CD14-positive monocyte (primary cell): ENCODE measurements around the gene HERPUD1. TPM values are rescaled to one million over a fixed set of nuclear protein-coding genes. Genes with fewer than 3 reads are reported as not detected.

Experiments
- DNase-seq, 3 donors: peaks; one replicate each; pipeline ENCODE4 v3.0.0-alpha.2; 2011 to 2022
- H2AFZ ChIP-seq: 2 replicates; pipeline ENCODE4 v1.6.0; 2012; ENCODE audit warnings: mild to moderate bottlenecking, low read depth, low read length, inconsistent platforms; ENCODE audit not compliant: insufficient read depth, poor library complexity, severe bottlenecking
- H3K27ac ChIP-seq, 2 donors: 1 replicate in 1 of 2; 2 replicates in 1 of 2; pipeline ENCODE4 v1.5.1; 2012 to 2013; ENCODE audit warnings: low read length in 2 of 2, control low read depth in 1 of 2, inconsistent platforms in 1 of 2, low read depth in 1 of 2, mild to moderate bottlenecking in 1 of 2
- H3K27me3 ChIP-seq, 2 donors: one replicate each; pipeline versions ENCODE4 v1.6.0 to v1.6.1; 2011 to 2013; ENCODE audit warnings: low read length in 2 of 2; ENCODE audit not compliant: control insufficient read depth in 2 of 2, insufficient read depth in 2 of 2
- H3K36me3 ChIP-seq, 2 donors: replicated peaks in 1 of 2; 1 replicate in 1 of 2; 2 replicates in 1 of 2; pipeline versions ENCODE4 v1.5.1 to v1.6.1; 2012 to 2013; ENCODE audit warnings: low read length in 2 of 2, control low read depth in 1 of 2, inconsistent platforms in 1 of 2, mild to moderate bottlenecking in 1 of 2; ENCODE audit not compliant: insufficient read depth in 2 of 2, control insufficient read depth in 1 of 2
- H3K4me1 ChIP-seq, 2 donors: 1 replicate in 1 of 2; 2 replicates in 1 of 2; pipeline versions ENCODE4 v1.5.1 to v1.6.1; 2012 to 2013; ENCODE audit warnings: low read length in 2 of 2, control low read depth in 1 of 2, inconsistent platforms in 1 of 2, mild to moderate bottlenecking in 1 of 2, moderate library complexity in 1 of 2; ENCODE audit not compliant: insufficient read depth in 2 of 2, control insufficient read depth in 1 of 2
- H3K4me2 ChIP-seq: replicated peaks from 2 replicates; pipeline ENCODE3; 2012; ENCODE audit warnings: low read length, moderate library complexity, mild to moderate bottlenecking; ENCODE audit not compliant: poor library complexity, severe bottlenecking; ENCODE audit errors: extremely low read depth
- H3K4me3 ChIP-seq, 3 experiments: fragments of 200-600 bp in 1 of 3; sonication (generic) in 1 of 3; replicated peaks in 1 of 3; 1 replicate in 2 of 3; 2 replicates in 1 of 3; pipeline ENCODE4 v1.5.1; 2011 to 2013; ENCODE audit warnings: low read length in 3 of 3, mild to moderate bottlenecking in 3 of 3, control low read depth in 2 of 3, low read depth in 2 of 3, inconsistent platforms in 1 of 3, moderate library complexity in 1 of 3
- H3K79me2 ChIP-seq: 2 replicates; pipeline ENCODE4 v1.6.0; 2012; ENCODE audit warnings: mild to moderate bottlenecking, control low read depth, inconsistent platforms, low read length, moderate library complexity; ENCODE audit not compliant: insufficient read depth
- H3K9ac ChIP-seq: 2 replicates; pipeline ENCODE4 v1.6.0; 2017; ENCODE audit warnings: low read length, mild to moderate bottlenecking; ENCODE audit not compliant: insufficient read depth, poor library complexity, severe bottlenecking
- H3K9me3 ChIP-seq, 2 donors: replicated peaks in 1 of 2; 1 replicate in 1 of 2; 2 replicates in 1 of 2; pipeline versions ENCODE4 v1.5.1 to v1.6.1; 2012 to 2013; ENCODE audit warnings: low read length in 2 of 2, control low read depth in 1 of 2; ENCODE audit not compliant: control insufficient read depth in 1 of 2, insufficient read depth in 1 of 2
- H4K20me1 ChIP-seq: 2 replicates; pipeline ENCODE4 v1.6.0; 2012; ENCODE audit warnings: mild to moderate bottlenecking, low read length, control low read depth, moderate library complexity; ENCODE audit not compliant: insufficient read depth
- H3K27ac Mint-ChIP-seq, 7 donors: one replicate each; pipeline ENCODE4 v1.8.0; 2020; ENCODE audit warnings: mild to moderate bottlenecking in 7 of 7, mixed read lengths in 7 of 7, moderate library complexity in 6 of 7, inconsistent platforms in 2 of 7
- H3K27me3 Mint-ChIP-seq, 3 donors: one replicate each; pipeline ENCODE4 v1.8.0; 2021 to 2022; ENCODE audit warnings: low read depth in 3 of 3, mild to moderate bottlenecking in 3 of 3, mixed read lengths in 3 of 3, moderate library complexity in 3 of 3, inconsistent platforms in 1 of 3
- H3K36me3 Mint-ChIP-seq, 2 donors: one replicate each; pipeline ENCODE4 v1.8.0; 2020; ENCODE audit warnings: mixed read lengths in 2 of 2, inconsistent platforms in 1 of 2, mild to moderate bottlenecking in 1 of 2
- H3K4me1 Mint-ChIP-seq: one replicate; pipeline ENCODE4 v1.8.0; 2020; ENCODE audit warnings: mild to moderate bottlenecking, mixed read lengths
- H3K4me3 Mint-ChIP-seq, 2 donors: one replicate each; pipeline ENCODE4 v1.8.0; 2020; ENCODE audit warnings: mild to moderate bottlenecking in 2 of 2, mixed read lengths in 2 of 2, moderate library complexity in 1 of 2
- H3K9me3 Mint-ChIP-seq, 7 donors: one replicate each; pipeline ENCODE4 v1.8.0; 2020 to 2022; ENCODE audit warnings: mixed read lengths in 7 of 7, mild to moderate bottlenecking in 6 of 7, moderate library complexity in 6 of 7, inconsistent platforms in 2 of 7
- CTCF ChIP-seq: fragments of 200-600 bp; IDR thresholded peaks from one replicate; pipeline ENCODE4 v1.8.0; 2022; ENCODE audit warnings: antibody characterized with exemption, mild to moderate bottlenecking
- WGBS: methylation state at CpG from one replicate; pipeline ENCODE4 v1.1.5; 2013; ENCODE audit warnings: missing lambda C conversion rate; ENCODE audit not compliant: insufficient coverage; 5-methylcytosine and 5-hydroxymethylcytosine counted together
- intact Hi-C, 2 donors: fragments of 100-400 bp; cut with micrococcal nuclease; formaldehyde crosslinking; loops; one replicate each; pipeline versions ENCODE4 v1.15.0 to v1.15.1; 2023
- polyA plus RNA-seq, 3 donors: library from polyadenylated mRNA; depleted of rRNA in 1 of 3; unstranded in 2 of 3; stranded (reverse) in 1 of 3; fragments of 300-500 nt in 2 of 3; fragments of >200 nt in 1 of 3; fragmentation: Illumina TruSeq in 2 of 3; gene quantifications; 1 replicate in 2 of 3; 2 replicates in 1 of 3; pipeline ENCODE4 v1.2.3, GENCODE V29; 2012 to 2021

HERPUD1 gene
- polyA plus RNA-seq, 3 donors = 179 to 454 (median 186) TPM

- H3K27me3 Mint-ChIP-seq = peaks cover 0 to 7% (median 2%) of the 10 kb centered on the region in 3 donors
- peak overlapping the region in 1 of 2 donors; percentile 51 for H3K4me3 Mint-ChIP-seq
- Histone ChIP-seq H3K4me2 (no peak overlapping the region), H3K4me1 (peaks cover 46% of the 10 kb centered on the region in 2 donors), H3K27me3 (no peaks in the 10 kb centered on the region), H3K9ac (no peak overlapping the region), H3K79me2 (no peaks in the 10 kb centered on the region), H2AFZ (no peak overlapping the region), H3K9me3 (no peaks in the 10 kb centered on the region), H3K4me3 (no peak overlapping the region), H3K27ac (no peak overlapping the region), H4K20me1 (no peaks in the 10 kb centered on the region), H3K36me3 (no peaks in the 10 kb centered on the region)
- no CpG with 5 or more reads among the region's 2 CpGs for WGBS
- DNase-seq = no peak
- peaks cover 0 to 4% of the 10 kb centered on the region in 2 donors for H3K36me3 Mint-ChIP-seq
- no peak for TF ChIP-seq CTCF
- intact Hi-C loops = loop anchor here in 1 of 2 donors (5.0 to 10.0 kb wide), 2 partner anchors 75 to 197 kb away; no protein-coding TSS in a partner anchor
- peaks cover 49% of the 10 kb centered on the region for H3K4me1 Mint-ChIP-seq
- peaks cover 0 to 4% (median 0%) of the 10 kb centered on the region in 7 donors for H3K9me3 Mint-ChIP-seq
- H3K27ac Mint-ChIP-seq = peak overlapping the region in 5 of 7 donors; percentile 44 to 83 (median 77)
These were observed 35.8 kb downstream of the HERPUD1 start for GRCh38 chr16:56967733-56968132.

- intact Hi-C loops = loop anchor here in 1 of 2 donors (5.0 to 10.0 kb wide), 2 partner anchors 73 to 195 kb away; no protein-coding TSS in a partner anchor
- H3K4me2 ChIP-seq = no peak overlapping the region
These were observed 37.8 kb downstream of the HERPUD1 start for GRCh38 chr16:56969769-56970168.

More at GRCh38 chr16:56969769-56970168, 37.8 kb downstream of the HERPUD1 start:
- H3K4me1 ChIP-seq = peaks cover 45 to 46% of the 10 kb centered on the region in 2 donors
- H3K9ac ChIP-seq = no peak overlapping the region
- Mint-ChIP-seq H3K9me3 (peaks cover 0 to 1% (median 0%) of the 10 kb centered on the region in 7 donors), H3K36me3 (peaks cover 0 to 4% of the 10 kb centered on the region in 2 donors), H3K4me1 (peaks cover 58% of the 10 kb centered on the region), H3K27me3 (peaks cover 0 to 4% (median 2%) of the 10 kb centered on the region in 3 donors), H3K27ac (no peak overlapping the region), H3K4me3 (no peak overlapping the region)
- no peaks in the 10 kb centered on the region for H4K20me1 ChIP-seq
- H3K27me3 ChIP-seq = no peaks in the 10 kb centered on the region
- no peak for TF ChIP-seq CTCF
- no peak overlapping the region for H3K27ac ChIP-seq
- H3K9me3 ChIP-seq = no peaks in the 10 kb centered on the region
- DNase-seq = no peak
- no peaks in the 10 kb centered on the region for H3K79me2 ChIP-seq
- WGBS = 100% methylated on average over 7 of the region's 7 CpGs
- H3K36me3 ChIP-seq = no peaks in the 10 kb centered on the region
- no peak overlapping the region for H2AFZ ChIP-seq
- no peak overlapping the region for H3K4me3 ChIP-seq
